Measurements from ENCODE around the gene ZBBX.

GRCh38 chr3:167330993-167331785 is 48.9 kb downstream of the ZBBX start:
- TF ChIP-seq POLR2A (IDR thresholded peaks at IDR 0.05; ENCODE audit: low read length) (no peak), GATA1 (IDR thresholded peaks at IDR 0.05; ENCODE audit: low read depth, low read length) (no peak)

All from erythroblast (primary cell).